ENCODE results near the gene NRG3. TPM values are rescaled to one million over a fixed set of nuclear protein-coding genes. Genes with fewer than 3 reads are reported as not detected.

Gene NRG3
- total and polyA plus RNA-seq, 12 donors, result 0.03 to 0.73 (median 0.13) TPM; not detected in 5

DNA sequence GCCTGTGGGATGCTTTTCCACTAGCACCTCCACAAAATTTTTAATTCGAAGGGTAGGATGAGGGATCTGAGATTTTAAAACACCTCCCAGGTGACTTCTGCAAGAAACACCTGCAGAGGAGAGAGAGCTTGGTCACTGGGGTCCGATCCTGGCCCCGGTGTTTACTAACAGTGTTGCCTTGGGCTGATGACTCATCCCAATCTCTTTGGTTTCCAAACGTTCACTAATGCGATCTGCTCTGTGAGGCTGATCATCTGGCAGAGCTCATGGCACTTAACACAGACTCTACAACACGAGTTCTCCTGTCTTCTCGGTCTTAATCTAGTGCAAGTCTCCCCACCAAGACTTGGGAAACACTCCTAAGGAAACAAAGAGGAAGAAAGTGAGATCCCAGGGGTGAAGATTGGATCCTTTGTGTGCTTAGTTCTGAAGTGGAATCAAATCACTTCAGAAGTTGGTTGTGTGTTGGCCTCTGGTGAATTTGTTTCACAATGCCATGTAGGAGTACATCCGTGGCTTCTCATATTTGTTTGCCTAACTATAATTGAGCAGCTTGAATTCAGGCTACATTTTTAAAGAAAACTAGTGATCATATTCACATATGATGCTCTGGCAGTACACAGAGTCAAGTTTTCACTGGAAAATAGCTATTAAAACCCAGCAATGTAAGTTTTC lies 407.9 kb downstream of the NRG3 start:
- no peaks in the 10 kb centered on the region for H3K27me3 ChIP-seq
- no peak overlapping the region for H3K4me3 ChIP-seq
- WGBS, 2 donors, result 70 to 75% methylated on average over 8 of the region's 8 CpGs
- TF ChIP-seq, protein P1, sequence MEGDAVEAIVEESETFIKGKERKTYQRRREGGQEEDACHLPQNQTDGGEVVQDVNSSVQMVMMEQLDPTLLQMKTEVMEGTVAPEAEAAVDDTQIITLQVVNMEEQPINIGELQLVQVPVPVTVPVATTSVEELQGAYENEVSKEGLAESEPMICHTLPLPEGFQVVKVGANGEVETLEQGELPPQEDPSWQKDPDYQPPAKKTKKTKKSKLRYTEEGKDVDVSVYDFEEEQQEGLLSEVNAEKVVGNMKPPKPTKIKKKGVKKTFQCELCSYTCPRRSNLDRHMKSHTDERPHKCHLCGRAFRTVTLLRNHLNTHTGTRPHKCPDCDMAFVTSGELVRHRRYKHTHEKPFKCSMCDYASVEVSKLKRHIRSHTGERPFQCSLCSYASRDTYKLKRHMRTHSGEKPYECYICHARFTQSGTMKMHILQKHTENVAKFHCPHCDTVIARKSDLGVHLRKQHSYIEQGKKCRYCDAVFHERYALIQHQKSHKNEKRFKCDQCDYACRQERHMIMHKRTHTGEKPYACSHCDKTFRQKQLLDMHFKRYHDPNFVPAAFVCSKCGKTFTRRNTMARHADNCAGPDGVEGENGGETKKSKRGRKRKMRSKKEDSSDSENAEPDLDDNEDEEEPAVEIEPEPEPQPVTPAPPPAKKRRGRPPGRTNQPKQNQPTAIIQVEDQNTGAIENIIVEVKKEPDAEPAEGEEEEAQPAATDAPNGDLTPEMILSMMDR (IDR thresholded peaks at IDR 0.05), result no peak
- DNase-seq (no peak), ATAC-seq (no peak)
- no peaks in the 10 kb centered on the region for H3K36me3 ChIP-seq
- no peak overlapping the region for H3K27ac ChIP-seq
- intact Hi-C loops (cut with DNase I), result no loop called here
- no peaks in the 10 kb centered on the region for H3K9me3 ChIP-seq
- no peaks in the 10 kb centered on the region for H3K4me1 ChIP-seq

DNA sequence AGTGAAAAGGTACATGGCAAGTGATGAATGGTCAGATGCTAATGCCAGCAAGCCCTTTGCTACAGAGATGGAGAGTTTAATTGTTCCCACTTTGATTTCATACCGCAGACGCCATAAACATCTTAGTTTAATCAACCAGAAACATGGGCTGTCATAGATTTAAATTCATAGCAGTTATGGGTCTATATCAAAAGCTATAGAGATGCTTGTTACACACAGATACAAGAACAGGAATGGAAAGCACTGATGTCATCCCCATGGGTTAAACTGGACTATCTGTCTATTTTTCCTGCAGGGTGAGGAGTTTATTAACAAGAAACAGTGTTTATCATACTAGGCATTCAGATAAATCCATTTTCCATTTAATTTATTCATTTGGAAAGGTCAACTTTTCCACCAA lies 409.2 kb downstream of the NRG3 start:
- TF ChIP-seq, protein P1 (IDR thresholded peaks at IDR 0.05), result no peak
- H3K4me3 ChIP-seq, result no peak overlapping the region
- H3K27me3 ChIP-seq, result no peaks in the 10 kb centered on the region
- DNase-seq, result no peak
- H3K9me3 ChIP-seq, result no peaks in the 10 kb centered on the region
- no peak overlapping the region for H3K27ac ChIP-seq
- no peak for ATAC-seq
- 60 to 68% methylated on average over 2 of the region's 2 CpGs for WGBS, 2 donors
- H3K4me1 ChIP-seq, result no peaks in the 10 kb centered on the region
- intact Hi-C loops (cut with DNase I), result no loop called here
- no peaks in the 10 kb centered on the region for H3K36me3 ChIP-seq

GRCh38 chr10:82288461-82288881 lies 413.5 kb downstream of the NRG3 start:
- intact Hi-C loops (cut with DNase I), result no loop called here
- no peak overlapping the region for H3K4me3 ChIP-seq
- no peaks in the 10 kb centered on the region for H3K27me3 ChIP-seq
- no peak overlapping the region for H3K27ac ChIP-seq
- ATAC-seq (no peak), DNase-seq (no peak)
- TF ChIP-seq, protein P1 (IDR thresholded peaks at IDR 0.05), result no peak
- H3K4me1 ChIP-seq, result no peaks in the 10 kb centered on the region
- no peaks in the 10 kb centered on the region for H3K36me3 ChIP-seq
- WGBS, 2 donors, result 81 to 87% methylated on average over 6 of the region's 6 CpGs
- H3K9me3 ChIP-seq, result peaks cover 0 to 9% (median 0%) of the 10 kb centered on the region in 11 donors

GRCh38 chr10:82289945-82290344 lies 415.0 kb downstream of the NRG3 start:
- WGBS, 2 donors, result 67 to 73% methylated on average over 3 of the region's 3 CpGs
- ATAC-seq, result no peak

More at GRCh38 chr10:82289945-82290344, 415.0 kb downstream of the NRG3 start:
- TF ChIP-seq, protein P1 (IDR thresholded peaks at IDR 0.05), result no peak
- no peaks in the 10 kb centered on the region for H3K4me1 ChIP-seq
- intact Hi-C loops (cut with DNase I), result no loop called here
- no peak for DNase-seq
- no peaks in the 10 kb centered on the region for H3K36me3 ChIP-seq
- peaks cover 0 to 9% (median 0%) of the 10 kb centered on the region in 11 donors for H3K9me3 ChIP-seq
- H3K27me3 ChIP-seq, result no peaks in the 10 kb centered on the region
- H3K4me3 ChIP-seq, result no peak overlapping the region
- H3K27ac ChIP-seq, result no peak overlapping the region

Data from heart right ventricle (tissue), 16 donors.